Measurements from ENCODE around the gene NELFE.
"Not testable (repeated sequence)": the region's sequence is repeated elsewhere in the genome, so short reads cannot be mapped to it uniquely, and the experiment has no call there.

The NELFE gene

GRCh38 chr6:31922942-31923341, 35.8 kb downstream of the NELFE start:
- DNase-seq (ENCODE audit: insufficient read length, low spot score) (no peak), FAIRE-seq (no peak)

GRCh38 chr6:31920811-31921210, 38.0 kb downstream of the NELFE start:
- DNase-seq (ENCODE audit: insufficient read length, low spot score), result no peak
- FAIRE-seq, result no peak

GRCh38 chr6:31919624-31920303, 39.0 kb downstream of the NELFE start:
- FAIRE-seq, result no peak
- no peak for DNase-seq (ENCODE audit: insufficient read length, low spot score)

GRCh38 chr6:31918069-31918720, 40.6 kb downstream of the NELFE start:
- FAIRE-seq, result no peak
- no peak for DNase-seq (ENCODE audit: insufficient read length, low spot score)

- FAIRE-seq (no peak), DNase-seq (ENCODE audit: insufficient read length, low spot score) (no peak)
These were observed 43.0 kb downstream of the NELFE start for GRCh38 chr6:31915756-31916155.

GRCh38 chr6:31915351-31915750, 43.4 kb downstream of the NELFE start:
- no peak for DNase-seq (ENCODE audit: insufficient read length, low spot score)
- no peak for FAIRE-seq

GRCh38 chr6:31911826-31912585, 46.8 kb downstream of the NELFE start:
- FAIRE-seq (no peak), DNase-seq (ENCODE audit: insufficient read length, low spot score) (no peak)

GRCh38 chr6:31909298-31909697, 49.5 kb downstream of the NELFE start:
- FAIRE-seq; DNase-seq (ENCODE audit: insufficient read length, low spot score): not testable (repeated sequence)

- no peak for FAIRE-seq
These were observed 50.0 kb downstream of the NELFE start for GRCh38 chr6:31908791-31909190.

GRCh38 chr6:31908255-31908654, 50.5 kb downstream of the NELFE start:
- DNase-seq (ENCODE audit: insufficient read length, low spot score); FAIRE-seq: not testable (repeated sequence)

More at GRCh38 chr6:31908791-31909190, 50.0 kb downstream of the NELFE start:
- DNase-seq (ENCODE audit: insufficient read length, low spot score), result no peak

- DNase-seq (ENCODE audit: insufficient read length, low spot score) (no peak), FAIRE-seq (no peak)
These were observed 51.5 kb downstream of the NELFE start for GRCh38 chr6:31907158-31907813.

GRCh38 chr6:31906727-31907126, 52.0 kb downstream of the NELFE start:
- not testable (repeated sequence) for FAIRE-seq; DNase-seq (ENCODE audit: insufficient read length, low spot score)

GRCh38 chr6:31906122-31906521, 52.6 kb downstream of the NELFE start:
- DNase-seq (ENCODE audit: insufficient read length, low spot score), result no peak
- no peak for FAIRE-seq

- DNase-seq (ENCODE audit: insufficient read length, low spot score), result no peak
- FAIRE-seq, result no peak
These were observed 53.7 kb downstream of the NELFE start for GRCh38 chr6:31905041-31905440.

GRCh38 chr6:31903957-31904356, 54.8 kb downstream of the NELFE start:
- DNase-seq (ENCODE audit: insufficient read length, low spot score) (no peak), FAIRE-seq (no peak)

Measured in HTR-8/SVneo (cell line).